Measurements from ENCODE around the gene TTC33.
A peak's percentile ranks its signal among the peaks of the same experiment; 100 is the strongest.

The TTC33 gene

DNA sequence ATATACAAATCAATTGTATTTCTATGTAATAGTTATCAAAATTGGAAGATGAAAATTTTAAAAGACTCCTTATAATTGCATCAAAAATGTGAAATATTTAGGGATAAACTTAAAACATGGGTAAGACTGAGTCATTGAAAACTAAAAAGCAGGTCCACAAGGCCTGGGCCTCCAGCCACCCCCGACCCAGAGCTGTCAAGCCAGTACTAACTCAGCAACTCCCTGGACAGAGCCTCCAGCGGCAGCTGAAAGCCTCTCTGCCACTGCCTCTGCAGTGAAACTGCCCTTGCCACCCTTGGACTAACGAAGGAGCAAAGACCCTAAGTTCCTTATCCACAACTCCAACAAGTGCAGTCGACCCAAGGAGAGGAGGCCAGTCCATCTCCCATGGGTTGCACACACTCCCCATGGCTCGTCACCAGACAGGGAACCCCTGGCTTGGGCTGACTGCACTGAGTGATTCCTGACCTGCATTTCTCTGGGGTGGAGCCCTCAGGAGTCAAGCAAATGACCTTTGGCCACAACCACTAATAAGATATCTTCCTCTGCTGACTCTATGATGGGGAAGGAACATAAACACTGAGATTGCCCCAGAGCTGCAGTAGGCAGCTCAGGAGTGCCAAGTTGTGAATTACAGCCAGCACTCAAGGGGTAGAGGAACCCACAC lies 55.5 kb downstream of the TTC33 start:
- in situ Hi-C loops (cut with HindIII; ENCODE audit: low sequenced_read_pairs): no loop called here

DNA sequence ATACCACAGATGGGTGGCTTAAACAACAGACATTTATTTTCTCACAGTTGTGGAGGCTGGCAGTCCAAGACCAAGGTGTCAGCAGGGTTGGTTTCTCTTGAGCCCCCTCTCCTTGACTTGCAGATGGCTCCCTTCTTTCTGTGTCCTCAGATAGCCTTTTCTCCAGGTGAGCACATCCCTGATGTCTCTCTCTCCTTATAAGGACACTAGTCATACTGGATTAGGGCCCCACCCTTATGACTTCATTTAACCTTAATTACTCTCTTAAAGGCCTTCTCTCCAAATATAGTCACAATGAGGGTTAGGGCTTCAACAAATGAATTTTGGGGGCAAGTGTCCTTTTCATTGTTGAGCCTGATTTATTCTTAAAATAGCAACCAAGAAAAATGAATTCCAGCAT lies 61.3 kb downstream of the TTC33 start:
- TF ChIP-seq, protein P1, sequence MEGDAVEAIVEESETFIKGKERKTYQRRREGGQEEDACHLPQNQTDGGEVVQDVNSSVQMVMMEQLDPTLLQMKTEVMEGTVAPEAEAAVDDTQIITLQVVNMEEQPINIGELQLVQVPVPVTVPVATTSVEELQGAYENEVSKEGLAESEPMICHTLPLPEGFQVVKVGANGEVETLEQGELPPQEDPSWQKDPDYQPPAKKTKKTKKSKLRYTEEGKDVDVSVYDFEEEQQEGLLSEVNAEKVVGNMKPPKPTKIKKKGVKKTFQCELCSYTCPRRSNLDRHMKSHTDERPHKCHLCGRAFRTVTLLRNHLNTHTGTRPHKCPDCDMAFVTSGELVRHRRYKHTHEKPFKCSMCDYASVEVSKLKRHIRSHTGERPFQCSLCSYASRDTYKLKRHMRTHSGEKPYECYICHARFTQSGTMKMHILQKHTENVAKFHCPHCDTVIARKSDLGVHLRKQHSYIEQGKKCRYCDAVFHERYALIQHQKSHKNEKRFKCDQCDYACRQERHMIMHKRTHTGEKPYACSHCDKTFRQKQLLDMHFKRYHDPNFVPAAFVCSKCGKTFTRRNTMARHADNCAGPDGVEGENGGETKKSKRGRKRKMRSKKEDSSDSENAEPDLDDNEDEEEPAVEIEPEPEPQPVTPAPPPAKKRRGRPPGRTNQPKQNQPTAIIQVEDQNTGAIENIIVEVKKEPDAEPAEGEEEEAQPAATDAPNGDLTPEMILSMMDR (IDR thresholded peaks at IDR 0.05; ENCODE audit: low read depth, low read length, missing control alignments): no peak
- DNase-seq (ENCODE audit: low read depth): no peak
- no peak overlapping the region for H3K4me3 ChIP-seq (ENCODE audit: low read depth, low read length)
- in situ Hi-C loops (cut with HindIII; ENCODE audit: low sequenced_read_pairs): no loop called here

More for the DNA sequence above, 55.5 kb downstream of the TTC33 start:
- DNase-seq (ENCODE audit: low read depth): no peak
- H3K4me3 ChIP-seq (ENCODE audit: low read depth, low read length): no peak overlapping the region
- TF ChIP-seq, protein P1 (IDR thresholded peaks at IDR 0.05; ENCODE audit: low read depth, low read length, missing control alignments): no peak

DNA sequence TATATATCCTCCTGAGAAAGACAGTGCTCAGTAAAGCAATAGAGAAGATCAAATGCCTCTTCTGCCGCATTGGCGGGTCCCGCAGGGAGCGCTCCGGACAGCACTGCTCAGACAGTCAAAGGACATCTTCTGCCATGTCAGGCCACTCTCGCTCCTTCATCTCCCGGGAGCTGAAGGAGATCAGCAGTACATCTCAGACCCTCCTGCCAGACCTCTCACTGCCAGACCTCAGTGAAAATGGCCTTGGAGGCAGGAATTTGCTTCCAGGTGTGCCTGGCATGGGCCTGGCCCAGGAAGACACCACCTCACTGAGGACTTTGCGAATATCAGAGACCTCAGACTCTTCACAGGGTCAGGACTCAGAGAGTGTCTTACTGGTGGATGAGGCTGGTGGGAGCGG lies 63.9 kb downstream of the TTC33 start:
- TF ChIP-seq, protein P1 (IDR thresholded peaks at IDR 0.05; ENCODE audit: low read depth, low read length, missing control alignments): no peak
- H3K4me3 ChIP-seq (ENCODE audit: low read depth, low read length): no peak overlapping the region
- DNase-seq (ENCODE audit: low read depth): no peak
- in situ Hi-C loops (cut with HindIII; ENCODE audit: low sequenced_read_pairs): no loop called here

DNA sequence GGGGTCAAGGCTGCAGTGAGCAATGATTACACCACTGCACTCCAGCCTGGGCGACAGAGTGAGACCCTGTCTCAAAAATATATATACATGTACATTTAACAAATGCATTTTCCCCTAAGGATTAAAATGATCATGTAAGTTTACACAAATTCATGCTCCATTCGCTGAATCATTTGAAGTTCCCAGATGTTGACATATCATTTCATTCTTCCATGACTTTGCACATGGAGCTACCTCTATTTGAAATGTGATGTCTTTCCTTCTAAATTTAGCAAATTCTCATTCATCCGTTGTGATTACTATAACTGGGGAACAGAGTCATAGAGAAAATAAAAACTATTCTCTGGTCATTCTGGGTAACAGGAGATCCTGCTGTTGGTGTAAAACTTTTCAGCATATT lies 65.5 kb downstream of the TTC33 start:
- no peak for DNase-seq (ENCODE audit: low read depth)
- in situ Hi-C loops (cut with HindIII; ENCODE audit: low sequenced_read_pairs): no loop called here
- no peak overlapping the region for H3K4me3 ChIP-seq (ENCODE audit: low read depth, low read length)
- TF ChIP-seq, protein P1 (IDR thresholded peaks at IDR 0.05; ENCODE audit: low read depth, low read length, missing control alignments): no peak

DNA sequence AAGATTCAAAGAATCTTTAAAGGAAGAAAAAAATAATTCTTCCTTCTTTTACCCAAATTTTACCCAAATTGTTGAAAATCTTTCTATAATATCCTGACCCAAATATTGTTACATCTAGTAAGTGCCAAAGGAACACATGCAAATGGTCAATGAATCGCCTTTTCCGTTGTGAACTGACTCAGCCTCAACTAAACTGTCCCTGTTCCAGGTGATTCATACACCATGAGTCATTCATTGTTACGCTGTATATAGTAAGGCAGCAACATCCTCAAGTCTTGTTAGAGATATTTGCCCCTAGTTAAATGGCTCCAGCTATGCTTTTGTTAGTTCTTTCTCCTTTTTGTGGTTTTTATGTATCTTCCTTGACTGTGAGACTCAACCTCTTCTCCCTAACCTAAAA lies 66.3 kb downstream of the TTC33 start:
- DNase-seq (ENCODE audit: low read depth): peak; percentile 97
- no peak overlapping the region for H3K4me3 ChIP-seq (ENCODE audit: low read depth, low read length)
- in situ Hi-C loops (cut with HindIII; ENCODE audit: low sequenced_read_pairs): loop anchor here (5.0 to 10.0 kb wide), 2 partner anchors 972 to 1105 kb away; no protein-coding TSS in a partner anchor
- TF ChIP-seq, protein P1 (IDR thresholded peaks at IDR 0.05; ENCODE audit: low read depth, low read length, missing control alignments): no peak

DNA sequence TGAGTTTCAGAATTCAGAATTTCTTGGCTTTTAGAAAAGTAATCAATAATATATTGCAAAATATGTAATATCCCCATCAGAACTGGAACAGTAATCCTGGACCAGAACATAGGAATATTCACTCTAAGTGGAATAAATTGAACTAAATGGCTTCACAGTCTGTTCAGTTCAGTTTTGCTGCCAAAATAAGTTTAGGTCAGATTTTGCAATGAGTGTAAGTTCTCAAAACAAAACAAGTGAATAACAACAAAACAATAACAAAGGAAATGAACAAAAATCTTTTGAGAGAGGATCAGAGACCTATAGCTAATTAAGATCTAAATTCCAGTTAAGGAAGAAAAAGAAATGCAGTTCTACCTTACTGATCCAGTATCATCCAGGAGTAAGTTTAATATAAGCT lies 66.8 kb downstream of the TTC33 start:
- TF ChIP-seq, protein P1 (IDR thresholded peaks at IDR 0.05; ENCODE audit: low read depth, low read length, missing control alignments): no peak
- H3K4me3 ChIP-seq (ENCODE audit: low read depth, low read length): no peak overlapping the region
- in situ Hi-C loops (cut with HindIII; ENCODE audit: low sequenced_read_pairs): loop anchor here (5.0 to 10.0 kb wide), 2 partner anchors 972 to 1104 kb away; no protein-coding TSS in a partner anchor
- DNase-seq (ENCODE audit: low read depth): no peak
